ENCODE results near the gene TMIGD2.
"Not testable (repeated sequence)": the region's sequence is repeated elsewhere in the genome, so short reads cannot be mapped to it uniquely, and the experiment has no call there.

Gene TMIGD2

GRCh38 chr19:4256563-4256962 is 45.6 kb downstream of the TMIGD2 start:
- TF ChIP-seq MAX (IDR thresholded peaks at IDR 0.05; ENCODE audit: low read depth, low read length) = no peak
- TF ChIP-seq, protein P1, sequence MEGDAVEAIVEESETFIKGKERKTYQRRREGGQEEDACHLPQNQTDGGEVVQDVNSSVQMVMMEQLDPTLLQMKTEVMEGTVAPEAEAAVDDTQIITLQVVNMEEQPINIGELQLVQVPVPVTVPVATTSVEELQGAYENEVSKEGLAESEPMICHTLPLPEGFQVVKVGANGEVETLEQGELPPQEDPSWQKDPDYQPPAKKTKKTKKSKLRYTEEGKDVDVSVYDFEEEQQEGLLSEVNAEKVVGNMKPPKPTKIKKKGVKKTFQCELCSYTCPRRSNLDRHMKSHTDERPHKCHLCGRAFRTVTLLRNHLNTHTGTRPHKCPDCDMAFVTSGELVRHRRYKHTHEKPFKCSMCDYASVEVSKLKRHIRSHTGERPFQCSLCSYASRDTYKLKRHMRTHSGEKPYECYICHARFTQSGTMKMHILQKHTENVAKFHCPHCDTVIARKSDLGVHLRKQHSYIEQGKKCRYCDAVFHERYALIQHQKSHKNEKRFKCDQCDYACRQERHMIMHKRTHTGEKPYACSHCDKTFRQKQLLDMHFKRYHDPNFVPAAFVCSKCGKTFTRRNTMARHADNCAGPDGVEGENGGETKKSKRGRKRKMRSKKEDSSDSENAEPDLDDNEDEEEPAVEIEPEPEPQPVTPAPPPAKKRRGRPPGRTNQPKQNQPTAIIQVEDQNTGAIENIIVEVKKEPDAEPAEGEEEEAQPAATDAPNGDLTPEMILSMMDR (IDR thresholded peaks at IDR 0.05; ENCODE audit: low read depth, low read length) = peak; percentile 33
- no peak overlapping the region for H3K4me3 ChIP-seq (ENCODE audit: low read depth, low read length)

DNA sequence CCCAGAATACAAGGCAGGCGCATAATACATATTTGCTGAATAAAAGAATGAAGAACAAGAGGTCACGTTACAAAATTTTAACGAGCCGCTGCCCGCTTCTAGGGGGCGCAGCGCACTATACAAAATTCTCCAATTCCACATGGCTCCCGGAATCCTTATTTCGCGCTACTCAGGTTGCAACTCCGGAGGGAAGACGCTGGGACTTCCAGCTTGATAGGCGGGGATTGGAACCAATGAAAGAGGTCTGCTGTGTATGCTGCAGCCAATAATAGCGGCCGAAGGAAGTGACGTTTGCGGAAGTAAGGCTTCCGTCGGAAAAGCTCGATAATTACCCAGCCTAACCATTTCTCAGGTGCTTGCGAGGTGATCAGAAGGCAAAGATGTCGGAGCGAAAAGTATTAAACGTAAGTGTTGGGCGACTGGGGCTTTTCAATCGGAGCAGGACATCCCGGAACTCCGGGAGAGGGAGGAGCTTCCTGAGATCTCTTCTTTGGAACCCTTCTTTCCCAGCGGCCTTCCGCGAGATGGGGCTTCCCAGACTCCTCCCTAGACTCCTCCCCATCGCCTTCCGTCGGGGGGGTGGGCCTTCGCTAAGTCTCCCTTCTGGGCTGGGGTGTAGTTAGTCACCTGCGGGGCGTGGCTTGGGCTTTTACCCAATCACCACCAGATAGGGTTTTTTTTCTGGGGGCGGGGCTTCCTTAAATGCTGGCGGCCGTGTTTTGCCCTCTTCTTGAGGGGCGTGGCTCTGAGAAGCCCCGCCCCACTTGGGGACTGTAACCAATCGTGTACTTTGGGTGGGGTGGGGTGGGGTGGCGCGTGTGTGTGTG is 55.2 kb downstream of the TMIGD2 start, which contains the start of gene YJU2:
YJU2 (plus strand) TSS at position 314 of the 827 bp plus-strand sequence; CDS start at position 381, 67 bp downstream.
- TF ChIP-seq MYC (IDR thresholded peaks at IDR 0.05; ENCODE audit: low read depth, low read length) (peak; percentile 98), MAX (IDR thresholded peaks at IDR 0.05; ENCODE audit: low read depth, low read length) (peak; percentile 91), POLR2A (IDR thresholded peaks at IDR 0.05; ENCODE audit: extremely low read depth, insufficient read length) (peak; percentile 49)
- TF ChIP-seq, protein P1 (IDR thresholded peaks at IDR 0.05; ENCODE audit: low read depth, low read length) = peak; percentile 41
- peak; percentile 96 for DNase-seq (ENCODE audit: low read depth)
- peak within 1 kb of the TSS; percentile 92 for H3K4me3 ChIP-seq (ENCODE audit: low read depth, low read length)

More at GRCh38 chr19:4256563-4256962, 45.6 kb downstream of the TMIGD2 start:
- peak; percentile 33 for DNase-seq (ENCODE audit: low read depth)

DNA sequence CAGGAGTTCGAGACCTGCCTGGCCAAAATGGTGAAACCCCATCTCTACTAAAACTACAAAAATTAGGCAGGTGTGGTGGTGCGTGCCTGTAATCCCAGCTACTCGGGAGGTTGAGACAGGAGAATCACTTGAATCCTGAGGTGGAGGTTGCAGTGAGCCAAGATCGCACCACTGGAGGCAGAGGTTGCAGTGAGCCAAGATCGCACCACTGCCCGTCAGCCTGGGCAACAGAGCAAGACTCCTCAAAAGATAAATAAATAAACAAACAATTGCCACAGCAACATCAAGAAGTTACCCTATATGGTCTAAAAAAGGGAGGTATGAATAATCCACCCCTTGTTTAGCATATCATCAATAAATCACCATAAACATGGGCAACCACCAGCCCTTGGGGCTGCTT is 56.3 kb downstream of the TMIGD2 start:
- not testable (repeated sequence) for H3K4me3 ChIP-seq (ENCODE audit: low read depth, low read length); DNase-seq (ENCODE audit: low read depth)

Measured in NB4 (cell line).